Common myeloid progenitor, CD34-positive (primary cell): Measurements from ENCODE around the gene YKT6.

Experiments used
- CTCF ChIA-PET: fragments of 350-600 bp; sonication (Branson Sonifier 250); formaldehyde crosslinking; loops from one replicate; lab custom pipeline; 2021; ENCODE audit warnings: antibody characterized with exemption; lab: Charles Lee
- POLR2A ChIA-PET: fragments of 350-600 bp; sonication (Branson Sonifier 250); formaldehyde crosslinking; loops from one replicate; lab custom pipeline; 2021; ENCODE audit warnings: antibody characterized with exemption; lab: Charles Lee
- DNase-seq, 3 donors: peaks; one replicate each; pipeline versions ENCODE4 v3.0.0 to v3.0.0-alpha.2; 2013
- H3K27ac ChIP-seq, 2 experiments: 1 replicate in 1 of 2; 2 replicates in 1 of 2; pipeline ENCODE4 v1.7.0; 2013; ENCODE audit warnings: inconsistent platforms in 2 of 2, low read length in 2 of 2, mild to moderate bottlenecking in 2 of 2, low read depth in 1 of 2, moderate library complexity in 1 of 2; ENCODE audit not compliant: severe bottlenecking in 2 of 2, insufficient read depth in 1 of 2, poor library complexity in 1 of 2
- H3K27me3 ChIP-seq, 5 experiments: replicated peaks in 2 of 5; 1 replicate in 3 of 5; 2 replicates in 2 of 5; pipeline versions ENCODE4 v1.6.1 to v1.7.0; 2013; ENCODE audit warnings: low read length in 4 of 5, mild to moderate bottlenecking in 2 of 5, moderate library complexity in 2 of 5, inconsistent platforms in 1 of 5; ENCODE audit not compliant: insufficient read depth in 5 of 5, control insufficient read depth in 4 of 5
- H3K36me3 ChIP-seq, 4 experiments: 1 replicate in 2 of 4; 2 replicates in 2 of 4; pipeline versions ENCODE4 v1.6.1 to v1.7.0; 2013; ENCODE audit warnings: low read length in 3 of 4, control low read depth in 1 of 4, mild to moderate bottlenecking in 1 of 4; ENCODE audit not compliant: control insufficient read depth in 4 of 4, insufficient read depth in 4 of 4
- H3K4me1 ChIP-seq, 4 experiments: 1 replicate in 3 of 4; 2 replicates in 1 of 4; pipeline versions ENCODE4 v1.6.1 to v1.7.1; 2013; ENCODE audit warnings: low read length in 3 of 4, mild to moderate bottlenecking in 3 of 4, control low read depth in 1 of 4, inconsistent platforms in 1 of 4, moderate library complexity in 1 of 4; ENCODE audit not compliant: control insufficient read depth in 4 of 4, insufficient read depth in 4 of 4; ENCODE audit errors: control extremely low read depth in 1 of 4
- H3K4me3 ChIP-seq, 7 experiments: 1 replicate in 4 of 7; 2 replicates in 3 of 7; pipeline versions ENCODE4 v1.5.1 to v1.7.0; 2013; ENCODE audit warnings: mild to moderate bottlenecking in 7 of 7, low read length in 6 of 7, moderate library complexity in 6 of 7, inconsistent platforms in 2 of 7, low read depth in 2 of 7, control low read depth in 1 of 7; ENCODE audit not compliant: insufficient read depth in 4 of 7, control insufficient read depth in 1 of 7; ENCODE audit errors: extremely low read depth in 1 of 7
- H3K9me3 ChIP-seq, 5 experiments: 1 replicate in 4 of 5; 2 replicates in 1 of 5; pipeline versions ENCODE4 v1.6.1 to v1.7.1; 2013; ENCODE audit warnings: low read length in 4 of 5, mild to moderate bottlenecking in 2 of 5, inconsistent platforms in 1 of 5, low read depth in 1 of 5, moderate library complexity in 1 of 5; ENCODE audit not compliant: control insufficient read depth in 4 of 5, insufficient read depth in 2 of 5; ENCODE audit errors: control extremely low read depth in 1 of 5
- WGBS: methylation state at CpG from one replicate; pipeline ENCODE4 v1.1.5; 2013; ENCODE audit not compliant: insufficient coverage; 5-methylcytosine and 5-hydroxymethylcytosine counted together

The YKT6 gene

DNA sequence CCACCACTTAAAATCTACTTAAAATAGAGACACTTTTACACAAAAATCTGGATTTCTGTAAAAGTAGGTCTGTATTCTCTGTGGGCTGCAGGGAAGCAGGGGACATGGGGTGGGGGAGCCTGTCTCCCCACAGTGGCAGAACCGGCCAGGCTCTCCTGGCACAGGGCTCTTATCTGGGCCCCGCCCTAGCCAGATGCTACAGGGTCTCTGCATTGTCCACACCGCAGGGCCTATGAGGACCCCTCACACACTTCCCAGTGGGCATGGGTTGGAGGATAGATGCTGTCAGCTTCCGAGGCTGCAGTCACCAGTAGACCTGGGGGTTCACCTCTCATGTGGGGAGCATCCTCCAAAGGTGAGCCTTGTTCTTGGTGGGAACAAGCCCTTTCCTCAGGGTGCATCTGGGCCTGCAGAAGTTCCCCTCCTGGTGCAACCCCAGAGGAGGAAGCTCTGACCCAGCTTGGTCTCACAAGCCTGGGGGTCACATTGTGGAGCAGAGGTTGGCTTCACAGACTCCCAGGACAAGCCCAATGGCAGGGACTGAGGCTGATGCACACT is 44.2 kb upstream of the YKT6 start:
- WGBS = 96% methylated on average over 4 of the region's 4 CpGs
- POLR2A ChIA-PET = no interaction called here
- Histone ChIP-seq H3K36me3 (no peaks in the 10 kb centered on the region), H3K4me3 (no peak overlapping the region), H3K27ac (no peak overlapping the region), H3K9me3 (no peaks in the 10 kb centered on the region), H3K27me3 (peaks cover 0 to 4% (median 0%) of the 10 kb centered on the region in 5 experiments), H3K4me1 (no peaks in the 10 kb centered on the region)
- CTCF ChIA-PET = no interaction called here
- DNase-seq = no peak

DNA sequence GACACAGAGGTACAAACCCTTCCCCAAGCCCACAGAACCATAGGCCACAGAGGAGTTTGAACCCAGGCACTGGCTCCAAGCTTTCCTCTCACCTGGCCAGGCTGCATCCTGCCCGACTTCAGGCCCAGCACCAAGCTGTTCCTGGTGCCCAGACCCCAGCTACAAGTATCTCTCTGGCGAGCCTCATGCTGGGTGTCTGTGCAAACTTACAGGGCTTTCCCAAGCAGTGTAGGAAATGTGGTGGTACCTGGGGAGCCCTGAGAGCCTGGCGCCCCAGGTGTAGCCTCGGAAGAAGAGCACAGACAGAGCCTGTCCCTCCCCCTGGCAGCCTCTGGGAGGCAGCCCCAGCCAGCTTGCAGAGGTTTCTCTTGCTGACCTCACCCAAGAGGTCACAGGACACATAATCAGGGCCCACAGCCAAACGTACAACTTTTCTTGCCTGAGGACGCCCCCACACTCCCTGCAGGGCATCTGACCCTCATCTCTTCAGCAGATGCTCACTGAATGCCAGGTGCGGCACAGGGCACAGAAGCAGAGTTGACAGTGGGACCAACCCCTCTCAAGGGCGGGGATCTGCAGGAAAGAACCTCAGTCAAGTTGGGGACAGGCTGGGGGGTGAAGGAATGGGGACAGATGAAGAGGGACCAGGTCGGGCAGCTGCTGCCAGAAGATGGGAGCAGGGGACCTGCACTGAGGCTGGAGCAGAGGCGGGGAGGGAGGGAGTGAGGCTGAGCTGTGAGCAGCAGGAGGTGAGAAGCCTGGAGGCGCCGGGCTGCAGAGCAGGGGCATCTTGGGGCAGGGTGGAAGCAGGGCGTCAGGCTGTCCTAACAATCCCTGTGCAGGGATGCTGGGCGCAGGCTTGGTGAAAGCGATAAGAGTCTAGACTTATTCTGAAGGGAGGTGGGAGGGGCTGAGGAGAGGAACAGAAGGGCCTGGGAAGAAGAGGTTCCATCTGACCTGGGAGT is 43.4 kb upstream of the YKT6 start:
- Histone ChIP-seq H3K4me1 (no peaks in the 10 kb centered on the region), H3K36me3 (no peaks in the 10 kb centered on the region), H3K4me3 (no peak overlapping the region), H3K27me3 (peaks cover 0 to 4% (median 0%) of the 10 kb centered on the region in 5 experiments), H3K27ac (no peak overlapping the region), H3K9me3 (no peaks in the 10 kb centered on the region)
- ChIA-PET CTCF (interaction anchor here (0.7 kb wide), 1 partner anchor 8 kb away, joined by 3 read pairs; no protein-coding TSS in a partner anchor), POLR2A (no interaction called here)
- WGBS = 93% methylated on average over 14 of the region's 15 CpGs
- no peak for DNase-seq

DNA sequence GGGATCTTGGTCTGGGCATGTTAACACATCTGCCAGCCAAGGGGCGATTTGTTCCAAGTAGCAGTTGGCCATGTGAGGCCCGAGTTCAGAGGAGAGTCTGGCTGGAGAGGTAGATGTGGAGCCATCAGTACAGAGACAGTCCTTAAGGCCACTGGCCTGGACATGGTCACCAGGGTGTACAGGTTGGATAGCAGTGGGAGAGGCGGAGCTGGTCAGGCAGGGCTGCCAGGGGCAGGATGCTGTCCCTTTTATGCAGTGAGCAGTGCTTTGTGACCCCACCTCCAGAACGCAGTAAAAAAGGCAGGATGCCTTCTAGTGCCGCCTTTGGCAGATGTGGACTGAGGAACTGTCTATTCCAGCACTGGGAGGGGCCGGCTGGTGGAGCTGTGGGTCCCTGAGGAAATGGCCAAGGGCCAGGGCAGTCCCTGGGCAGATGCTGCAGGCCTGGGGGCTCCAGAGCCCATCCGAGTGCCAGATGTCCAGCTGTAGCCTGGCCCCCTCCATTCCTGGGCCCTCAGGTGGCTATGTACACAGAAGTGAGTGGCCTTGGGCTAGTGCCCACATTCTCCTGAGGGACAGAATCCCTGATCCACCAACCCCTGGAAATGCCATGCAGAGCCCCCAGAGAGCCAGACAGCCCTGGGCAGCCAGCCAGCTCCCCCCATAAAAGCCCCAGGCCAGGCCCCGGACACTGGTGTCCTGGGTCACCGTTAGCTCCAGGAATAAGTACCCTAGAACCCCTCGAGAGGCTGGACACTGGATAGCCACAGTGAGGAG is 42.5 kb upstream of the YKT6 start:
- CTCF ChIA-PET = interaction anchor here (0.7 kb wide), 1 partner anchor 9 kb away, joined by 3 read pairs; no protein-coding TSS in a partner anchor
- H3K4me1 ChIP-seq = no peaks in the 10 kb centered on the region
- H3K9me3 ChIP-seq = peaks cover 0 to 3% (median 0%) of the 10 kb centered on the region in 5 experiments
- DNase-seq = no peak
- H3K4me3 ChIP-seq = no peak overlapping the region
- POLR2A ChIA-PET = no interaction called here
- H3K27ac ChIP-seq = no peak overlapping the region
- 98% methylated on average over 8 of the region's 10 CpGs for WGBS
- peaks cover 0 to 4% (median 0%) of the 10 kb centered on the region in 5 experiments for H3K27me3 ChIP-seq
- H3K36me3 ChIP-seq = no peaks in the 10 kb centered on the region

DNA sequence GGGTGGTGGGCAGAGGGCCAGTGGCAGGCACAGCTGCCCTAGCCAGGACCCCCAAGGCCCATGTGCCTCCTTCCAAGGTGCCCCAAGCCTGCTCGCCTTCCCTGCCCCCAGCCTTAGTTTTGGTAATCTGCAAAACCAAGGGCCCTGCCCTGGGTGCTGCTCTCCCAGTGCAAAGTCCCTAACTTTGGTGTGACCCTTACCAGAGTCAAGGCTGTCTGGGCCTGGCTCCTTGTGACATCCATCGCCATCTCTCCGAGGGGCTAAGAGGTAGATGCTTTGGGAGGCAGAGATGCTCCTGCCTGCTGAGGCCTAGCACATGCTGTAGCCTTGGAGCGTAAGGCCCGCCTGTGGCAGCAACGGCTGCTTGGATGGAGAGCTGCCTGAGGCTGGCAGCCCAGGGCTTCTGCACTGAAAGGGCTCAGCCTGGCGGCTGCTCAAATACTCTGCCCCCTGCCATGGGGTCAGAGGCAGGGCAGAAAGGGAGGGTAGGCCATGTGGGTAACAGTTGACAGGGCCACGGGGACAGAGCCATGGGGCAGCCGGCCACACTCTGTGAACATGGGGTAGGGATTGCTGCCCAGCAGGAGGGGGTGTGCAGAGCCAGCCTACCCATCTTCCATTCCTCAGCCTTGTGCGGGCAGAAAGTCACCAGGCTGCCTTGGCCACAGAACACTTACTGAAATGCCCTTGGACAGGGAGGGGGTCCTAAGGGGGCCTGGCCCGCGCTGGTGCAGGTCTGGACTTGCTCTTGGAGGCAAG is 41.7 kb upstream of the YKT6 start:
- Histone ChIP-seq H3K36me3 (no peaks in the 10 kb centered on the region), H3K9me3 (peaks cover 0 to 3% (median 0%) of the 10 kb centered on the region in 5 experiments), H3K4me3 (no peak overlapping the region), H3K4me1 (no peaks in the 10 kb centered on the region), H3K27ac (no peak overlapping the region), H3K27me3 (peaks cover 0 to 4% (median 0%) of the 10 kb centered on the region in 5 experiments)
- POLR2A ChIA-PET = no interaction called here
- WGBS = 99% methylated on average over 12 of the region's 12 CpGs
- CTCF ChIA-PET = no interaction called here
- DNase-seq = no peak

DNA sequence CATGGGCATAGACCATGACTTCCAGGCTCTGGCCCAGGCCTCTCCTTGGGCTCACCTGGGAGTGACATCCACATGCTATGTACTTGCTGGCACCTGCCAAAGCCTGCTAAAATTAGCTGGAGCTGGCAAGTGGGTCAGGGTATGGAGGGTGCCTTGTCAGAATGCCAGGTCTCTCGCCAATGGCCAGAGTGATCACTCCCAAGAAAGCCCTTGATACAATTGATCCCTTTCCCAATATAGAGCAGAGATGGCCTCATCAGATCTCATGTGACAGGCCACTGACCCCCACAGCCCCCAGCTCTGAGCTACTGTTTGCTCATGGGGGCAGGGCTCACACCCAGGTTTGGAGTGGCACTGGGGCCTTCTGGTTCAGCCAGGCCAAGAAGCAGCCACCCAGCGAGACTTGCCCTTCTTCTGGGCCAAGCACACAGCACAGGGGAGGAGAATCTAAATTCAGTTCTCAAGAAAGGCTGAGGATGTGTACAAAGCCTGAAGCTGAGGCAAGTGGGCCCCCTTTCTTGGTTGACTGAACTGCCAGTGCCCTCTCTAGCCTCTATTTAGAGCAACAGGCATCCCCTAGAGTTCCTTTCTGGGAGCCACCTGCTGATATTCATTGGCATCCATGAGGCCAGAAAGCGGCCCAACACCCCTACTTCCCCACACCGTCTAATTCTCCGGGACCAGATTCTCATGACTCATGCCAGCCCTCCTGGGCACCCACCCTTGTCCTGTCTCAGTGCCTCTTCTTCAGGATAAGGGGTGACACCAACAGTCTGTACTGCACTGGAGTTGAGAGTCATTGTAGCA is 40.8 kb upstream of the YKT6 start:
- WGBS = 90% methylated on average over 5 of the region's 5 CpGs
- no peaks in the 10 kb centered on the region for H3K36me3 ChIP-seq

DNA sequence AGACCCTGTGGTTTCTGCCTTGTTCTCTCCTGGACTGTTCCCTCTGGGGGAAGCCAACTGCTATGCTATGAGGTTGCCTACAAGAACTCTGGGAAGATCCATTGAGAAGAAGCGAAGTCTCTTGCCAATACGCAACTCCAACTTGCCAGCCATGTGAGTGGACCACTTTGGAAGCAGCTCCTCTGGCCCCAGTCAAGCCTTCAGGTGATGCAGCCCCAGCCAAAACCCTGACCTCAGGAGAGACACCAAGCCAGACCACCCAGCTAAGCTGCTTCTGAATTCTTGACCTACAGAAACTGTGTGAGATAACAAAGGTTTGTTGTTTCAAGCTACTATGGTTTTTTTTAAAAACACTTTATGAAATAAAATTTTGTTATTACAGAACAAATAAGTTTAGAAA is 39.4 kb upstream of the YKT6 start:
- H3K4me1 ChIP-seq = no peaks in the 10 kb centered on the region
- ChIA-PET CTCF (no interaction called here), POLR2A (interaction anchor here (0.6 kb wide), 1 partner anchor 890 kb away, joined by 3 read pairs; no protein-coding TSS in a partner anchor)
- H3K27ac ChIP-seq = no peak overlapping the region
- peaks cover 0 to 2% (median 0%) of the 10 kb centered on the region in 5 experiments for H3K27me3 ChIP-seq
- DNase-seq = no peak
- WGBS = 100% methylated on average over 2 of the region's 2 CpGs
- H3K4me3 ChIP-seq = no peak overlapping the region
- peaks cover 0 to 4% (median 3%) of the 10 kb centered on the region in 5 experiments for H3K9me3 ChIP-seq
- H3K36me3 ChIP-seq = no peaks in the 10 kb centered on the region

More for the DNA sequence above, 40.8 kb upstream of the YKT6 start:
- ChIA-PET POLR2A (no interaction called here), CTCF (no interaction called here)
- H3K27ac ChIP-seq = no peak overlapping the region
- no peaks in the 10 kb centered on the region for H3K4me1 ChIP-seq
- H3K4me3 ChIP-seq = no peak overlapping the region
- no peak for DNase-seq
- peaks cover 0 to 4% (median 0%) of the 10 kb centered on the region in 5 experiments for H3K27me3 ChIP-seq
- H3K9me3 ChIP-seq = peaks cover 0 to 4% (median 3%) of the 10 kb centered on the region in 5 experiments
